Brain microvascular endothelial cell (primary cell): ENCODE data around the gene PRKG2.

Experiments
- DNase-seq: peaks from one replicate; pipeline ENCODE4 v3.0.0-alpha.2; 2020
- H3K27ac ChIP-seq: fragments of 250-450 bp; sonication (Bioruptor Pico); 2 replicates; pipeline ENCODE4 v1.5.1; 2020; ENCODE audit warnings: mild to moderate bottlenecking, moderate library complexity
- H3K27me3 ChIP-seq: fragments of 250-450 bp; sonication (Bioruptor Pico); replicated peaks from 2 replicates; pipeline ENCODE4 v1.5.1; 2020; ENCODE audit warnings: mild to moderate bottlenecking
- H3K36me3 ChIP-seq: fragments of 250-450 bp; sonication (Bioruptor Pico); replicated peaks from 2 replicates; pipeline ENCODE4 v1.5.1; 2020; ENCODE audit warnings: mild to moderate bottlenecking
- H3K4me3 ChIP-seq: 2 replicates; pipeline ENCODE4 v1.5.1; 2011; ENCODE audit warnings: low read depth, mild to moderate bottlenecking, control low read depth, low read length, moderate library complexity
- CTCF ChIP-seq: IDR thresholded peaks from 2 replicates; pipeline ENCODE4 v1.5.1; 2011; ENCODE audit warnings: low read depth, mild to moderate bottlenecking, moderate library complexity, low read length, control low read depth, inconsistent platforms; ENCODE audit errors: missing control alignments
- in situ Hi-C: cut with HindIII; loops from 2 replicates; pipeline ENCODE4 v1.10.0; 2017; ENCODE audit warnings: low sequenced_read_pairs, low pct_ligation_motif_present

PRKG2 gene

GRCh38 chr4:81113024-81113423 is 102.0 kb downstream of the PRKG2 start:
- Histone ChIP-seq H3K36me3 (no peaks in the 10 kb centered on the region), H3K27me3 (no peaks in the 10 kb centered on the region), H3K4me3 (no peak overlapping the region), H3K27ac (no peak overlapping the region)
- no peak for DNase-seq
- TF ChIP-seq CTCF = no peak
- in situ Hi-C loops = no loop called here

- no peak overlapping the region for H3K27ac ChIP-seq
- no peak overlapping the region for H3K4me3 ChIP-seq
- no peaks in the 10 kb centered on the region for H3K36me3 ChIP-seq
- DNase-seq = no peak
- H3K27me3 ChIP-seq = no peaks in the 10 kb centered on the region
- in situ Hi-C loops = no loop called here
- TF ChIP-seq CTCF = no peak
These were observed 105.7 kb downstream of the PRKG2 start for GRCh38 chr4:81109356-81109755.

GRCh38 chr4:81106150-81106549 is 108.9 kb downstream of the PRKG2 start:
- TF ChIP-seq CTCF = no peak
- H3K4me3 ChIP-seq = no peak overlapping the region
- DNase-seq = no peak
- in situ Hi-C loops = no loop called here
- H3K27ac ChIP-seq = no peak overlapping the region
- H3K36me3 ChIP-seq = no peaks in the 10 kb centered on the region
- no peaks in the 10 kb centered on the region for H3K27me3 ChIP-seq

- H3K27me3 ChIP-seq = no peaks in the 10 kb centered on the region
- H3K4me3 ChIP-seq = no peak overlapping the region
- H3K27ac ChIP-seq = no peak overlapping the region
- no peak for TF ChIP-seq CTCF
- DNase-seq = no peak
- no peaks in the 10 kb centered on the region for H3K36me3 ChIP-seq
- in situ Hi-C loops = no loop called here
These were observed 112.9 kb downstream of the PRKG2 start for GRCh38 chr4:81102107-81102506.

GRCh38 chr4:81096566-81096965 is 118.5 kb downstream of the PRKG2 start:
- in situ Hi-C loops = no loop called here
- Histone ChIP-seq H3K36me3 (no peaks in the 10 kb centered on the region), H3K27ac (no peak overlapping the region), H3K4me3 (no peak overlapping the region), H3K27me3 (no peaks in the 10 kb centered on the region)
- no peak for DNase-seq
- TF ChIP-seq CTCF = no peak

- in situ Hi-C loops = no loop called here
- no peaks in the 10 kb centered on the region for H3K36me3 ChIP-seq
- H3K27me3 ChIP-seq = no peaks in the 10 kb centered on the region
- no peak overlapping the region for H3K27ac ChIP-seq
- H3K4me3 ChIP-seq = no peak overlapping the region
- DNase-seq = no peak
- TF ChIP-seq CTCF = no peak
These were observed 119.6 kb downstream of the PRKG2 start for GRCh38 chr4:81095389-81095788.
